ENCODE measurements around the gene KRT15.

KRT15 gene

DNA sequence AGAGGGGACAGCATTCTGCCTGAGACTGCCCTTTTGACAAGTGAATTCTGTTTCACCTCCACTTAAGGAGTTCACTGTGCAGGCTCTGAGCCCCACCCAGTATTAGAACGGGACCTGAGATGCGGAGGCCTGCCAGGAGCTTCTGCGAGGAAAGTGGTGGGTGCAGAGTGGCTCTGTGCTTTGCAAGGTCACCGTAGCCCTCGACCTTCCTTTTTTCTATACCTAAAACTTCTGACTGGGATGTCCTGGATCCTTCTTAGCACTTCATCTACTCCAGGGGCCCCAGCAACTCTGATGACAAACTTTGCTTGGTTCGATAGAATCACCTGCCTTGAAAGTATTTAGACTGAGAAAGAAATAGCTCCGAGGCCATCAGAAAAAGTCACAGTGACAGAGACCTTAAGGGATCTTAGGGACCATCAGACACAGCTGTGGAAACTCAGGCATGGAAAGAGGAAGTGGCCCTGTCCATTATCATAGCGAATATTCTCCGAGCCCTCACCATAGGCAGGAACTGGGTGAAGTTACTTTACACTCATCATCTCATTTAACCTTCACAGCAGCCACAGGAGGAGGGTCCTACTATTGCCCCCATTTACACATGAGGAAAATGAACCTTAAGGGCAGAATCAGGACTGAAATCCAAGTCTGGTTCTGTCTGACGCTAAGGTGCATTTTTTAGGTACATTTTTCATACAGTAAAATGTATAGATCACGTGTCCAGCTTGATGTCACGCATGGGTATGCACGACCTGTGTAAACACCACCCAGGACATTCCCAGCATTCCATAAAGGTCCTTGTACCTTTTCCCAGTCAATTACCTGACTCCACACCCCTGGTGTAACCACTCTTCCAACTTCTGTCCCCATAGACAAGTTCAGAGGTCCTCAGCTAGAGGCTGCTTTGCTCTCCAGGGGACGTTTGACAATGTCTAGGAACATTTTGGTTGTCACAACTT is 12.6 kb downstream of the KRT15 start:
- no peak for DNase-seq (ENCODE audit: low read depth in 1 of 2, low spot score in 1 of 2)

DNA sequence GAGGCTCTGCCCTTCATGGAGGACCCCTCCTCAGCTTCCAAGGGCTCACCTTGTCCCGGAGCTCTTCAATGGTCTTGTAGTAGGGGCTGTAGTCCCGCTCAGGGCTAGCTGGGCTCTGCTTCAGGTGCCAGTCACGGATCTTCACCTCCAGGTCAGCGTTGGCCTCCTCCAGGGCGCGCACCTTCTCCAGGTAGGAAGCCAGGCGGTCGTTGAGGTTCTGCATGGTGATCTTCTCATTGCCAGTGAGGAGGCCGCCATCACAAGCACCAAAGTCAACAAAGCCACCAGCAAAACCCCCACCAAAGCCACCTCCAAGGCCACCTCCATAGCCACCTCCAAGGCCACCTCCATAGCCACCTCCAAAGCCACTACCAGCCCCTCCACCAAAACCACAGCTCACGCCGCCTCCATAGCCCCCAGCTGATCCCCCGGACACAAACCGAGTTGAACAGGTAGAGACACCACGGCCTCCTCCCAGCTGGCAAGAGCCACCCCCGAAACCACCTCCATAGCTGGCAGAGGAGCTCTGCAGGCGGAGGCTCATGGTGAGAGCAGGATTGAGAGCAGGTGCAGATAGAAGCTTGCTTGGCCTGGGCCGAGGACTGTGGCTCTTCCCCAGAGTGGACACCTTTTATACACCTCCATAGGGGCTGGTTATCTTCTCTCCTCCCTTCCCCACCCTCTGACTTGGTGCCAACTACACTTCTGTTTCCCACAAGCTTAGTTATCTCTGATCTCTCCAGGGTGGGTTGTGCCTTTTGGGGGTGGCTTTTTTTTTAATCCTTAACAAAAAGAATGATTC is 13.5 kb downstream of the KRT15 start, which contains the start of gene KRT13:
TSS of gene KRT13 (minus strand) at position 606 of the 802 bp plus-strand sequence. CDS start at position 544, 62 bp downstream.
- DNase-seq (ENCODE audit: low read depth in 1 of 2, low spot score in 1 of 2): no peak

DNA sequence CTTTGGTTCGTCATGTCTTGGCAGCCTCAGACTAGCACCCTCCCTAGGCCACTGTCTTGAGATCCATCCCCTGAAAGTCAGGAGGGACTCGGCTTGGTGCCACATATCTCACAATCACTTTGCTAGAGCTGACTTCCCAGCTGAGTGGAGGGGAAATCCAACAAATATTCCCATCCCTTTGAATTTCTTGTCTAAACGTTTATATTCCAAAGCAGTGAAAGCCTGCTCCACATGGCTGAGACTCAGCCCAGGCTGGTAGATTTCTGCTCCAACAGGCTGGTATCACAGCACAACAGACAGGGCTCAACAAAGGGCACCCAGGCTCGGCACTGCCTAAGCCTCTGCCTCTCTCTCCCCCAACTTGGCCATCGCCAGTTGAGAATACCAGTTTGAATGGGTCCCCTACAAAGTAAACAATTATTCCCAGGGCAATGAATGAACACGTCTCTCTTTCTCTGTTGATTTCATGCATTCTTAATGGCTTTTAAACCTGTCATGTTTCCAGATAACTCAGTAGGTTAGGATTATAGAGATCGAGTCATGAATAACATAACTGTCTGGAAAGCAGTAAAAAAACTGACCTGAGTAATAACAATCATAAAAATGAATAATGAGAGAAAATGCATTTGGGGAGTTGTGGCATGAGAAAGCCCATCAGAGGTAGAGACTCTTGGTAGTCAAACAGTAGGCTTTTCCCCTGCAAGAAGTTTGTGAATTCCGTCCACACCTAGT is 14.3 kb downstream of the KRT15 start:
- no peak for DNase-seq (ENCODE audit: low read depth in 1 of 2, low spot score in 1 of 2)

GRCh38 chr17:41503202-41503601 is 15.5 kb downstream of the KRT15 start:
- no peak for DNase-seq (ENCODE audit: low read depth in 1 of 2, low spot score in 1 of 2)

- no peak for DNase-seq (ENCODE audit: low read depth in 1 of 2, low spot score in 1 of 2)
These were observed 18.4 kb downstream of the KRT15 start for GRCh38 chr17:41500131-41500911.

GRCh38 chr17:41499714-41500113 is 19.0 kb downstream of the KRT15 start:
- no peak for DNase-seq (ENCODE audit: low read depth in 1 of 2, low spot score in 1 of 2)

- DNase-seq (ENCODE audit: low read depth in 1 of 2, low spot score in 1 of 2): no peak
These were observed 20.4 kb downstream of the KRT15 start for GRCh38 chr17:41498276-41498675.

- peak; percentile 9 to 30 for DNase-seq (ENCODE audit: low read depth in 1 of 2, low spot score in 1 of 2)
These were observed 21.7 kb downstream of the KRT15 start for GRCh38 chr17:41496803-41497484.

DNA sequence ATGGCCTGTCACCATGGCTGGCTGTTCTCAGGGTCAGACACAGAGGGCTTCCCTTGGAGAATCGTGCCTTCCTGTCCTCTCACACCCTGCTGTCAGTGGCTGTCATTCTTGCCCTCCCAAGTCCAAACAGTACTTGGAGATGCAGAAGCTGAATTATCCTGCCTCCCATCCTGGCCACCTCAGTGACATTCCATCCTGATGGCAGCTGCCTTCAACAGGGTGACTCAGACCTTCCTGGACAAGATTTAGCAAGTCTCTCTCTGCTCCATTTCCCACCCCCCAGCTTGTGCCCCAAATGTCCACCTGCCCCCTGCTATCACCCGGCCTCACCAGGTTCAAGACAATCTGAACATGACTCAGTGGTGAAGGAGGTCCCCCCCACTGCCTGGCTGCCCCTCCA is 24.2 kb downstream of the KRT15 start:
- no peak for DNase-seq (ENCODE audit: low read depth in 1 of 2, low spot score in 1 of 2)

DNA sequence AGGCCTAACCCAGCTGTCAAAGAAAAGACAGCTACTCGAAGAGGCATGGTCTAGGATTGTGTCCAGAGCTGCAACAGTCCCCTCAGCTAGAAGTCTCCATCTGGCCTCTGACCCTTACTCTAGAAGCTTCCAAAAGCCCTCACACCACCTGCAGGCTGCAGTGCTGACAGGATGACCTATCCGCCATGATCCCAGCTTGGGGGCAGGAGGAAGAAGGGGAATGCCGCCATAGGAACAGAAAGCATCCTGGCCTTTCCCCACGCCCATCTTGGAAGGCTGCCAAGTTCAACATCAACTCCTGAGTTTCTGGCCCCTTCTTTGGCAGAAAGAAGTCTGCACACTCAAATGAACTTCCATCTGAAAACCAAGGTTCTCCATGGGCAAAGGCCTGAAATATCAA is 25.9 kb downstream of the KRT15 start:
- no peak for DNase-seq (ENCODE audit: low read depth in 1 of 2, low spot score in 1 of 2)

- no peak for DNase-seq (ENCODE audit: low read depth in 1 of 2, low spot score in 1 of 2)
These were observed 26.3 kb downstream of the KRT15 start for GRCh38 chr17:41492351-41492750.

- no peak for DNase-seq (ENCODE audit: low read depth in 1 of 2, low spot score in 1 of 2)
These were observed 27.2 kb downstream of the KRT15 start for GRCh38 chr17:41491476-41491875.

DNA sequence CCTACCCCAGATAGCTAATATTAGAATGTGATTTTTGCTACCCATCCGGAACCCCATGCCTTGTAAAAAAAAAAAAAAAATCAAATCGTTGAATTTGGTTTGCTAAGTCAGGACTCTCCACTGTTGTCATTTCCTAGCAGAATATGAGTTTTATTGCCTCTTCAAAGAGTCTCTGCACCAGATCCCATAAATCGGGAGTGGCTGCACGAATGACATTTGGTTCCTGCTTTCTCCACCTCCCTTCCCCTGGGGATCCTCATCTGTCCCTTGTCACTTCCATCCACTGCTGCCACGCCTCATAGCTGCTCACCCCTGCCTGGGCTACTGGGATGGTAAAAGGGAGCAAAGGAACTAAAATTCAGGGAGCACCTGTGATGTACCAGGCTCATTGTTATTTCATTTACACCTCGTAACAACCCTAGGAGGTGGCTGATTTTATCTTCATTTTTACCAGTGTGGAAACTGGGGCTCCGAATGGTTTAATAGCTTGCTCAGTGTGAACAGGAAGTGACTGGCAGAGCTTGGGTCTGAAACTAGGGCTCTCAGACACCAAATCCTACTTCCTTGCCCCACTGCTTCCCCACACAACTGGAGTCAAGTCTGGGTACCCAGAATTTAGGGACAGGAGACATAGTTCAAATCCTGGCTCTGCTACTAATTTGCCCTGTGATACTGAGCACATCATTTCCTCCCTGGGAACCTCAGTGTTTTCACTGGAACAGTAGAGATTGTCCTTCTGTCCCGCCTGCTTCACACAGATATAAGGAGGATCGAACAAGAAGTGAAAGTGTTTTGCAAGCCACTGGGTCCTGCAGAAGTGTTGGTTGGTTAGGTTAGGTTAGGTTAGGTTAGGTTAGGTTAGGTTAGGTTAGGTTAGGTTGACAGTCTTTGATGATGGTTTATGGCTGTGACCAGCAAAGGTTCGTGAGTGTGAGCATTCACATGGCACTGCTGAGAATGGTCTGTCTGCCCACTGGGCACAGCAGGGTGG is 28.4 kb downstream of the KRT15 start:
- no peak for DNase-seq (ENCODE audit: low read depth in 1 of 2, low spot score in 1 of 2)

GRCh38 chr17:41489531-41489930 is 29.2 kb downstream of the KRT15 start, which contains the start of gene KRT36:
TSS of gene KRT36 (minus strand) at chr17:41489910. CDS start at chr17:41489864, 46 bp downstream.
- DNase-seq (ENCODE audit: low read depth in 1 of 2, low spot score in 1 of 2): no peak

DNA sequence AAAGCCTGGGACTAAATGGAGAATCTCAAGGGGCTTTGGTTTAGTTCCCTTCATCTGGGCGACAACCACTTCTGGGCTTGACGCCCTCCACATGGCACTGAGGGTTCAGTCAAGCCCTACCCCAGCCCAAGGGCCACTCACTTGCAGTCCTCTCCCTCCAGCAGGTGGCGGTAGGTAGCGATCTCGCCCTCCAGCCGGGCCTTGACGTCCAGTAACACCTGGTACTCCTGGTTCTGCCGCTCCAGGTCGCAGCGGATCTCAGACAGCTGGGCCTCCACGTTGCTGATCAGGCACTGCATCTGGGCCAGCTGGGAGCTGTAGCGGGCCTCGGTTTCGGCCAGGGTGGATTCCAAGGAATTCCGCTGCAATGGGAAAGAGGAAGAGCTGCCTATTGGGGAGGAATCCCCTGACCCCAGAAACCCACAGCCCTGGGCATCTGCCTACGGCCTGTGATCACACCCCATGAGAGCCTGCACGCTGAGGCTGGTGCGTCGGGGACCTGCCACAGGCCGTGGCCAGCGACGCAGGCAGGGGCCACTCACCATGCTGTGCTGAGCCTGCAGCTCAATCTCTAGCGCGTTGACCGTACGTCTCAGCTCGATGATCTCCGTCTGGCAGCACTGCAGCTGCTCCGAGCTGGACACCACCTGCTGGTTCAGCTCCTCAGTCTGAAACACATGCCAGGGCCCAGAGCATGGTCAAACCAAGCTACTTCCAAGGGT is 31.7 kb downstream of the KRT15 start:
- DNase-seq (ENCODE audit: low read depth in 1 of 2, low spot score in 1 of 2): no peak

DNA sequence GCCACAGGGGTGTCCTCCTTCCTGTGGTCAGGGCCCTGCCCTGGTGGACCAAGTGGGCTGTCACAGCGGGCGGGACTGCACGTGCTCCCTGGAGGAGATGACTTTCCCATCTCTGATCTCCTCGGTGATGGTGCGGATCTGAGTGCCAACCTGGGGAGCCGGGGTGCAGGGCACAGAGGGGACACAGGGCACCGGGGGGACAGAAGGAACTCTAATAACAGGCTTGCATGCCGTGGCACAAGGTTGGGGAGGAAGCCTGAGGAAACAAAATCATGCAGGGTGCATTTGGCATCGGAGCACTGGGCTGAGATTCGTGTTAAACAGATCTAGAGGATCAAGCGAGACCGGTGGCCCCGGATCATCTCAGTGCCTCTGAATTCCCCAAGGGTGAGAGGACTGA is 32.4 kb downstream of the KRT15 start:
- no peak for DNase-seq (ENCODE audit: low read depth in 1 of 2, low spot score in 1 of 2)

DNA sequence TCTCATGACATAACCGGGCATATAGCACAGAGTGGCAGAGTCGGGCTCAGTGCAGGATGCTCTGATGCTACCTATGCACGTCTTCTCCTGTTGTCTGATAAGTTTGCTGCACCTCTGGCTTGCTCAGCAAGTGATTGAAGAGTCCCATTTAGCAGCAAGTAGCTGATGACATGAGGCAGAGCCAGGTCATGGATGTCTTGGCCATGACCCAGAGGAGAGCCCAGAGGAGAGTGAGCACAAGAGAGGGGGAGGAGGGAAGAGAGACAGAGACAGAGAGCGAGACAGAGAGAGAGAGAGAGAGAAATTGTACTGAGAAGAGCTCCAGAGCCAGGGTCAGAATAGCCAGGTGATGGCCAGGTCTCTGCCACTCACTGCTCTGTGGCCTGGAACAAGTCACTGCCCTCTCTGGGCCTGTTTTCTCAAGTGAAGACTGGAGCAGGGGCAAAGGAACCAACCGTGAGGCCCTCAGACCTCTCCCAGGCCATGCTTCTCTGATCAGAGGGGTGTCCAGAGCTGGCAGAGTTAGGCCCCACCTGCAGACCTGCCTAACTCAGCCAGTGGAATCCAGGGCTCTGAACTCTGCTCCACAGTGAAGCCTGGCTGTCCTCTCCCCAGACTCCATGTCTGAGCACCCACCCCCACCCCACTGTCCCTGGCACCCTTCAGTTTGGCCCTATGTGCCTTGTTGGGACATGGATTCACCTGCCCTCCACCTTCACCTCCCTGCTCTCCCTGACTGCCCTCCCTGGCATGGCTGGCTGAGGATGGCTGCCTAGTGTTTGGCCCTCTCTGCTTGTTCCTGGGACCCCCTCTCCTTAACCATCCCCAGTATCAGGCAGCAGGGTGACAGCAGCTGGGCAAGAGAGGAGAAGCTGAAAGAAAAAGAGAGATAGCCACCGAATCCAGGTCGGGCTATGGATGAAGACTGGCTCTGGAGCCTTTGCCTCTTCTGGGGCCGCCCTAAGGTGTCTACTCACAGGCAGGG is 33.5 kb downstream of the KRT15 start:
- no peak for DNase-seq (ENCODE audit: low read depth in 1 of 2, low spot score in 1 of 2)

All from activated T-helper 1 cell treated with anti-CD3 and anti-CD28 coated beads, Interleukin-2, amount 50 U/mL, for 16 hours (primary cell).